GM12873 (cell line): ENCODE measurements around the gene PTGS2.

Source experiments
- TF ChIP-seq, protein P1 (sequence below): IDR thresholded peaks from 2 replicates; pipeline ENCODE4 v1.5.1; 2012; ENCODE audit warnings: low read depth, mild to moderate bottlenecking, moderate library complexity, low read length, control low read depth; ENCODE audit not compliant: insufficient read depth; ENCODE audit errors: missing control alignments

The PTGS2 gene

DNA sequence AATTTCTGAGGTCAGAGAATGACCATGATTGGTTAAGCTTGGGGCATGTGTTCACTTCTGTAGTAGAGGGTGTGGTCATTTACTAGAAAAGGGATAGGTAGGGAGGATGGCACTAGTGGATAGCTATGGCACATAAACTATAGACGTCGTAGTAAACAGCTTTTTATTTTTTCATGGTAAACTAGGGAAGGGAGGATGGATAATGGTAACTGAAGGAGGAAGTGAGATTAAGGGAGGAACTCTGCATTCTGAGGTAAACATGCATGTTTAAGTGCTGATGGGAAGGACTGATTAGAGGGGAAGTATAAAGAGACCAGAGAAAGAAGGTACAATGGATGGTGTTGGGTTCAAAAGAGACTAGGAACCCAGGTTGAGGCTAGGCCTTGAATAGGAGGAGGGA is 26.9 kb downstream of the PTGS2 start:
- TF ChIP-seq, protein P1, sequence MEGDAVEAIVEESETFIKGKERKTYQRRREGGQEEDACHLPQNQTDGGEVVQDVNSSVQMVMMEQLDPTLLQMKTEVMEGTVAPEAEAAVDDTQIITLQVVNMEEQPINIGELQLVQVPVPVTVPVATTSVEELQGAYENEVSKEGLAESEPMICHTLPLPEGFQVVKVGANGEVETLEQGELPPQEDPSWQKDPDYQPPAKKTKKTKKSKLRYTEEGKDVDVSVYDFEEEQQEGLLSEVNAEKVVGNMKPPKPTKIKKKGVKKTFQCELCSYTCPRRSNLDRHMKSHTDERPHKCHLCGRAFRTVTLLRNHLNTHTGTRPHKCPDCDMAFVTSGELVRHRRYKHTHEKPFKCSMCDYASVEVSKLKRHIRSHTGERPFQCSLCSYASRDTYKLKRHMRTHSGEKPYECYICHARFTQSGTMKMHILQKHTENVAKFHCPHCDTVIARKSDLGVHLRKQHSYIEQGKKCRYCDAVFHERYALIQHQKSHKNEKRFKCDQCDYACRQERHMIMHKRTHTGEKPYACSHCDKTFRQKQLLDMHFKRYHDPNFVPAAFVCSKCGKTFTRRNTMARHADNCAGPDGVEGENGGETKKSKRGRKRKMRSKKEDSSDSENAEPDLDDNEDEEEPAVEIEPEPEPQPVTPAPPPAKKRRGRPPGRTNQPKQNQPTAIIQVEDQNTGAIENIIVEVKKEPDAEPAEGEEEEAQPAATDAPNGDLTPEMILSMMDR = no peak

GRCh38 chr1:186648613-186649012 is 31.6 kb downstream of the PTGS2 start:
- TF ChIP-seq, protein P1 = no peak

GRCh38 chr1:186643614-186644013 is 36.6 kb downstream of the PTGS2 start:
- TF ChIP-seq, protein P1 = no peak

DNA sequence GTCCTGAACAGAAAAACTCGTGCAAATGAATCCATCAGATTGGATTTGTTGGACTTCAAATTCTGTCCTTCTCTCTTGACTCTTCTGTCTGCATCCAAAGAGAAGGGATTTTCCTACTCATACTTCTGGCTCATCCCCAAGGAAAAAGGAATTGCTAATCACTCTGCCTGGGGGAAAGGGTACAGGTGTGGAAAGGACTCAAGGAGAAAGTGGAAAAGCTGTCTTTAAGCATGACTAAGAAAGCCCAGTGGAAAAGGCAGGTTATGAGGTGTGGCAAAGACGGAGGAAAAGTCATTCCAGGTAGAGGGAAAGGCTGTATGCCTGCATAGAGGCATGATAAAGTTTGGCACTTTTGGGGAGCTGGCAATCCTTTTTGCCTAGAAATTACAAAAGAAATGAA is 43.4 kb downstream of the PTGS2 start:
- TF ChIP-seq, protein P1 = no peak

DNA sequence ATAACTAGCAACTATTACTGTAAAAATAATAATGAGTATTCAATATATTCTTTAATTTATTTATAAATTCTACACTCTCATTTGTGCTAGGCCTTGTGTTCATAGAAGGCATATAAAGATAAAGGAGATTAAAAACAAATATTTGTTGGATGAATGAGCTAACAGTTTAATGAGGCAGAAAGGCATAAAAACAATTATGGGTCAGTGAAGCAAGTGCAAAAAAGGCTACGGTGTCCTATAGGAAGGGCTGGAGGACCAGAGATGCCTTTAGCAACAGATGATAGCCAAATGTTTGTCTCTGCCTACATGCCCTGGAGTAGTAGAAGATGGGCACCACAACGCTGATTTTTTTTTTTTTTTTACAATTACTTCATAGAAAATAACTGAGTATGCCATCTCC is 45.7 kb downstream of the PTGS2 start:
- TF ChIP-seq, protein P1 = no peak

DNA sequence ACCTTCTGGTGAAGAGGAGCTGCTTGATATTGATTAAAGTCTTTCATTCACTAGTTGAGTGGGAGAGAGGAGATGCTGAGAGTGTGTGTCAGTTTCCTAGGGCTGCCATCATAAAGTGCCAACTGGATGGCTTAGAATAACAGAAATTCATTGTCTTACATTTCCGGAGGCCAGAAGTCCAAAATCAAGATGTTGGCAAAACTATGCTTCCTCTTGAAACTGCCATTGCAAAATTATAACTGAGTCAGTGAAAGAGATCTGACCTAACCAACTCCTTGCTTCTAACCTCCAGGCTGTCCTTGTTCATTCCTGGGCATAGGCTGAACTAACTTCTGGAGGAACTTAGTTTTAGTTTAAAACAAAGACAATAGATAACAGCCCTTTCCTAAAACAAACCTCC is 47.1 kb downstream of the PTGS2 start:
- TF ChIP-seq, protein P1 = no peak

DNA sequence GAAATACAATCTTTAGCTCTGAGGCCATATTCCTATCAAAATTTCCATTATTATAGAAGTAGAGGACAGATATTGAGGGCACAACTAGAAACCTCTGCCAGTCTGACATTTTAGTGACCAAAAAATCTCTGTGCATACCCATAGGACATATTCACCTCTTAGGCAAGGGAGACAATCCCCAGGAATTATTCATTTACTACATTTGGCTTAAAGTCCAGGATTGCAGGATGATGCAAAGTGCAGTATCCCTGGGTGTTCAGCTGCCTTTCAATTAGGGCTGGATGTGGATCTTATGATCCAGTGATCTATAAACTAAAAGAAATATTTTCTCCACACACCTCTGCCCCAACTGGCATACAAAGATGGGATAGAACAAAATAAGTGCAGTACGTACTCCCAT is 50.9 kb downstream of the PTGS2 start:
- TF ChIP-seq, protein P1 = no peak
